Measurements from ENCODE around the gene CTSH. TPM values are rescaled to one million over a fixed set of nuclear protein-coding genes. Genes with fewer than 3 reads are reported as not detected.

Gene CTSH
- polyA plus RNA-seq, 3 donors = 65.1 to 125 (median 66.0) TPM

- WGBS, 3 donors = 49 to 60% (median 59%) methylated on average over 17 of the region's 17 CpGs
- no peak overlapping the region for H3K27ac ChIP-seq (ENCODE audit: low read depth, low read length)
Measured at GRCh38 chr15:78979456-78980320, 34.8 kb upstream of the CTSH start.

- whole genome bisulfite sequencing, 3 donors = 89 to 94% (median 91%) methylated on average over 19 of the region's 19 CpGs
- no peak overlapping the region for H3K27ac ChIP-seq (ENCODE audit: low read depth, low read length)
Measured at GRCh38 chr15:78978601-78979179, 33.8 kb upstream of the CTSH start.

- no peak overlapping the region for H3K27ac ChIP-seq (ENCODE audit: low read depth, low read length)
- WGBS, 3 donors = 87 to 89% (median 89%) methylated on average over 10 of the region's 10 CpGs
Measured at GRCh38 chr15:78977591-78978347, 32.9 kb upstream of the CTSH start.

GRCh38 chr15:78977091-78977571 lies 32.3 kb upstream of the CTSH start:
- H3K27ac ChIP-seq (ENCODE audit: low read depth, low read length) = no peak overlapping the region
- WGBS, 3 donors = 45 to 72% (median 51%) methylated on average over 4 of the region's 4 CpGs

GRCh38 chr15:78976691-78977090 lies 31.8 kb upstream of the CTSH start:
- 81 to 84% (median 82%) methylated on average over 7 of the region's 7 CpGs for WGBS, 3 donors
- H3K27ac ChIP-seq (ENCODE audit: low read depth, low read length) = no peak overlapping the region

GRCh38 chr15:78974272-78974918 lies 29.5 kb upstream of the CTSH start:
- H3K27ac ChIP-seq (ENCODE audit: low read depth, low read length) = no peak overlapping the region
- 91 to 95% (median 93%) methylated on average over 7 of the region's 7 CpGs for WGBS, 3 donors

- no peak overlapping the region for H3K27ac ChIP-seq (ENCODE audit: low read depth, low read length)
- 65 to 73% (median 72%) methylated on average over 5 of the region's 5 CpGs for WGBS, 3 donors
Measured at GRCh38 chr15:78969687-78970349, 25.0 kb upstream of the CTSH start.

- 45 to 95% (median 91%) methylated on average over 5 of the region's 5 CpGs for WGBS, 3 donors
Measured at GRCh38 chr15:78968539-78969271, 23.9 kb upstream of the CTSH start.

GRCh38 chr15:78968114-78968513 lies 23.3 kb upstream of the CTSH start:
- 63 to 100% (median 93%) methylated on average over 2 of the region's 2 CpGs for WGBS, 3 donors
- no peak overlapping the region for H3K27ac ChIP-seq (ENCODE audit: low read depth, low read length)

More at GRCh38 chr15:78968539-78969271, 23.9 kb upstream of the CTSH start:
- no peak overlapping the region for H3K27ac ChIP-seq (ENCODE audit: low read depth, low read length)

- WGBS, 3 donors = 91 to 95% (median 95%) methylated on average over 6 of the region's 6 CpGs
- H3K27ac ChIP-seq (ENCODE audit: low read depth, low read length) = no peak overlapping the region
Measured at GRCh38 chr15:78960308-78960707, 15.5 kb upstream of the CTSH start.

- WGBS, 3 donors = 97 to 99% (median 97%) methylated on average over 10 of the region's 10 CpGs
- H3K27ac ChIP-seq (ENCODE audit: low read depth, low read length) = no peak overlapping the region
Measured at GRCh38 chr15:78959360-78959759, 14.5 kb upstream of the CTSH start.

GRCh38 chr15:78957416-78958093 lies 12.7 kb upstream of the CTSH start:
- H3K27ac ChIP-seq (ENCODE audit: low read depth, low read length) = no peak overlapping the region
- WGBS, 3 donors = 83 to 89% (median 85%) methylated on average over 9 of the region's 9 CpGs

- WGBS, 3 donors = 71 to 88% (median 88%) methylated on average over 1 of the region's 1 CpG
- no peak overlapping the region for H3K27ac ChIP-seq (ENCODE audit: low read depth, low read length)
Measured at GRCh38 chr15:78956937-78957336, 12.1 kb upstream of the CTSH start.

GRCh38 chr15:78955355-78955754 lies 10.5 kb upstream of the CTSH start:
- H3K27ac ChIP-seq (ENCODE audit: low read depth, low read length) = no peak overlapping the region
- WGBS, 3 donors = 95 to 98% (median 97%) methylated on average over 5 of the region's 5 CpGs

- H3K27ac ChIP-seq (ENCODE audit: low read depth, low read length) = no peak overlapping the region
- WGBS, 3 donors = 20 to 79% (median 57%) methylated on average over 4 of the region's 4 CpGs
Measured at GRCh38 chr15:78951841-78952238, 7.0 kb upstream of the CTSH start.

- no peak overlapping the region for H3K27ac ChIP-seq (ENCODE audit: low read depth, low read length)
- WGBS, 3 donors = 42 to 45% (median 44%) methylated on average over 10 of the region's 10 CpGs
Measured at GRCh38 chr15:78950902-78951840, 6.3 kb upstream of the CTSH start.
